C4-2B (cell line): ENCODE measurements around the gene CCDC6.

Experiments
- ZFX ChIP-seq: fragments of 450-650 bp; IDR thresholded peaks from 2 replicates; pipeline ENCODE4 v1.6.1; 2017
- TF ChIP-seq, protein P1 (sequence below): fragments of 450-650 bp; conservative IDR thresholded peaks from 2 replicates; pipeline ENCODE4 v1.5.1; 2017; ENCODE audit warnings: mild to moderate bottlenecking

DNA sequence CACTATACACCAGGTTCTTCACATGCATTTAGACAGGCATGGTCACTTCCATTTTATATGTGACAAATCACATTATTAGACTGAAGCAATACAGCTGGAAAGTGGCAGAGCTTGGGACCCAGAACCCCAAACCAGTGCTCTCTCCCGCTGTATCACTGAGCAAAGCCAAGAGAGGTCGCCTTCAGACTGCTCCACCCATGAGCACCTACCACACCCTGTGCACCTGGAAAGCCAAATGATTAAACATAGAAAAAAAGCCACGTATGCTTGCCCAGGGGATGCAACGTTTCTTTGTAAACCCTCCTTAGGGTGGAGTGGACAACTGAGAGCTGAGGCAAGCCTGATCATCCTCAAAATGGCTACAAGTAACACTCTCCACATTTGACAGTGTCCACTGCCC lies 72.5 kb downstream of the CCDC6 start:
- TF ChIP-seq, protein P1, sequence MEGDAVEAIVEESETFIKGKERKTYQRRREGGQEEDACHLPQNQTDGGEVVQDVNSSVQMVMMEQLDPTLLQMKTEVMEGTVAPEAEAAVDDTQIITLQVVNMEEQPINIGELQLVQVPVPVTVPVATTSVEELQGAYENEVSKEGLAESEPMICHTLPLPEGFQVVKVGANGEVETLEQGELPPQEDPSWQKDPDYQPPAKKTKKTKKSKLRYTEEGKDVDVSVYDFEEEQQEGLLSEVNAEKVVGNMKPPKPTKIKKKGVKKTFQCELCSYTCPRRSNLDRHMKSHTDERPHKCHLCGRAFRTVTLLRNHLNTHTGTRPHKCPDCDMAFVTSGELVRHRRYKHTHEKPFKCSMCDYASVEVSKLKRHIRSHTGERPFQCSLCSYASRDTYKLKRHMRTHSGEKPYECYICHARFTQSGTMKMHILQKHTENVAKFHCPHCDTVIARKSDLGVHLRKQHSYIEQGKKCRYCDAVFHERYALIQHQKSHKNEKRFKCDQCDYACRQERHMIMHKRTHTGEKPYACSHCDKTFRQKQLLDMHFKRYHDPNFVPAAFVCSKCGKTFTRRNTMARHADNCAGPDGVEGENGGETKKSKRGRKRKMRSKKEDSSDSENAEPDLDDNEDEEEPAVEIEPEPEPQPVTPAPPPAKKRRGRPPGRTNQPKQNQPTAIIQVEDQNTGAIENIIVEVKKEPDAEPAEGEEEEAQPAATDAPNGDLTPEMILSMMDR, result no peak
- no peak for TF ChIP-seq ZFX
